Fibroblast of the aortic adventitia (primary cell): ENCODE data around the gene CCL25. TPM values are rescaled to one million over a fixed set of nuclear protein-coding genes. Genes with fewer than 3 reads are reported as not detected.
A peak's percentile ranks its signal among the peaks of the same experiment; 100 is the strongest.

Source experiments
- DNase-seq: peaks from one replicate; pipeline ENCODE4 v3.0.0-alpha.2; 2010; ENCODE audit warnings: low read depth
- H3K4me3 ChIP-seq: 2 replicates; pipeline ENCODE4 v1.5.1; 2011; ENCODE audit warnings: low read depth, mild to moderate bottlenecking, control low read depth, low read length, moderate library complexity
- CTCF ChIP-seq: IDR thresholded peaks from 2 replicates; pipeline ENCODE4 v1.5.1; 2011; ENCODE audit warnings: mild to moderate bottlenecking, low read length, control low read depth, inconsistent platforms; ENCODE audit not compliant: insufficient read depth
- total RNA-seq: library from RNA; depleted of rRNA; stranded (reverse); fragments of >200 nt; gene quantifications from 2 replicates; pipeline ENCODE4 v1.2.3, GENCODE V29; 2012; ENCODE audit warnings: low replicate concordance

The CCL25 gene, protein sequence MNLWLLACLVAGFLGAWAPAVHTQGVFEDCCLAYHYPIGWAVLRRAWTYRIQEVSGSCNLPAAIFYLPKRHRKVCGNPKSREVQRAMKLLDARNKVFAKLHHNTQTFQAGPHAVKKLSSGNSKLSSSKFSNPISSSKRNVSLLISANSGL
- not detected in 2 replicates for total RNA-seq

DNA sequence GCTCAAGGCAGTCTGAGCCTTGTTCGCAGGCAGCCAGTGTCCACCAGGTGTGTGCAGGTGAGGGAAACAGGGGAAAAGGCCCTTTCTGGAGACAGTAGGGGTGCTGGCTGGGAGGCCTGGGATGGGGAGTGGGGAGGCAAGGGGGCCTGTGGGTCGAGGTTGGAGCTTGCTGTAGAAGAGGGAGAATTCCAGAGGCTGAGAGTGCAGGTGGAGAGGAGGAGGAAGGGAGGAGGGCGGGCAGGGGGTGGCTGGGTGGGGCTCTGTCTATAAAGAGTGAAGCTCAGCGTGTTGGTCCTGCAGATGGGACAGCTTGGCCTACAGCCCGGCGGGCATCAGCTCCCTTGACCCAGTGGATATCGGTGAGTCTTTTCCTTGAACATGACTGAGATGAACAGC is at the start of gene CCL25:
Gene CCL25 (plus strand): TSS at position 297 of the 396 bp plus-strand sequence. CDS start 290 bp downstream, outside the sequence.
- no peak within 1 kb of the TSS for H3K4me3 ChIP-seq
- DNase-seq: no peak
- TF ChIP-seq CTCF: no peak

- TF ChIP-seq CTCF: no peak
- peak overlapping the region; percentile 68 for H3K4me3 ChIP-seq
- DNase-seq: no peak
These were observed 48.6 kb upstream of the CCL25 start for GRCh38 chr19:8004001-8004400.

GRCh38 chr19:8004723-8005513 is 47.6 kb upstream of the CCL25 start:
- no peak for TF ChIP-seq CTCF

GRCh38 chr19:8005534-8006256 is 46.9 kb upstream of the CCL25 start, which contains the start of gene ELAVL1:
TSS of gene ELAVL1 (minus strand) at chr19:8005641. CDS start at chr19:7991815, 13,826 bp downstream.
- TF ChIP-seq CTCF: no peak
- H3K4me3 ChIP-seq: peak within 1 kb of the TSS; percentile 96
- DNase-seq: peak; percentile 81

More at GRCh38 chr19:8004723-8005513, 47.6 kb upstream of the CCL25 start:
- peak overlapping the region; percentile 68 for H3K4me3 ChIP-seq
- peak; percentile 24 for DNase-seq

DNA sequence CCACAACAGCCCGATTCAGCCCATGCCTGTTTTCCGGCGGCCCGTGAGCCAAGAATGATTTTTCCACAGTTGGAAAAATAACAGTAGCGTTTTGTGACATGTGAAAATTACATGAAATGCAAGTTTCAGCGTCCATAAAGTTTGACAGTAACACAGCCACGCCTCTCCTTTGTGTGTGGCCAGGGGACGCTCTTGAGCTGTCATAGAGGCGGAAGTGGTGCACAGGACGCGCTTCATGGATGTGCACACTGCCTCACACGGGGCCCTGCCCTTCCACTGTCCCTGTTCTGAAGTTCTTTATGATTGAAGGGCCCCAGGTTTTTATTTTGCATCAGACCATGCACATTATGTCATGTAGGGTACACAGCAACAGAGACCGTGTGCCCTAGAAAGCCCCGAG is 34.8 kb upstream of the CCL25 start:
- no peak for TF ChIP-seq CTCF
- no peak for DNase-seq
- H3K4me3 ChIP-seq: no peak overlapping the region

DNA sequence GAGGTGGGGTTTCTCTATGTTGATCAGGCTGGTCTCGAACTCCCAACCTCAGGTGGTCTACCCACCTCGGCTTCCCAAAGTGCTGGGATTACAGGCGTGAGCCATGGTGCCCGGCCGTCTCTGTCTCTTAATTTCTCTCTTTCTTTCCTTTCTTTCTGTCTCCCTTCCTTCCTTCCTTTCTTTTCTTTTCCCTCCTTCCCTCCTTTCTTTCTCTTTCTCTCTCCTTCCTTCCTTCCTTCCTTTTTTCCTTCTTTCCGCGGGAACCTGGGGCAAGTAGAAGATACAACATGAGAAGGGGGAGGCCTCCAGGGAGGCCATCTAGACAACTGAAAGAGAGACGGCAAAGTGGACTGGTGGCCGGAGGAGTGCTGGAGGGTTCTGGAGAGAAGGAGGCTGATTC is 31.9 kb upstream of the CCL25 start:
- TF ChIP-seq CTCF: no peak
- H3K4me3 ChIP-seq: no peak overlapping the region
- no peak for DNase-seq
